IPS DF 4.7 (cell line): ENCODE data around the gene MTPN.
A peak's percentile ranks its signal among the peaks of the same experiment; 100 is the strongest.

ENCODE experiments used
- DNase-seq: peaks from one replicate; pipeline ENCODE4 v3.0.0-alpha.2; 2013; ENCODE audit warnings: low spot score; ENCODE audit errors: extremely low read depth

Gene MTPN

GRCh38 chr7:135977007-135977741 is at the start of gene MTPN:
Gene MTPN, minus strand, starts transcription at chr7:135977359. Its CDS starts 259 bp downstream, at chr7:135977100.
- DNase-seq: peak; percentile 93

GRCh38 chr7:136026209-136026608 is 49.0 kb upstream of the MTPN start:
- no peak for DNase-seq

GRCh38 chr7:136023134-136023869 is 46.1 kb upstream of the MTPN start:
- no peak for DNase-seq

GRCh38 chr7:136020556-136020955 is 43.4 kb upstream of the MTPN start:
- no peak for DNase-seq

GRCh38 chr7:136018104-136018503 is 40.9 kb upstream of the MTPN start:
- DNase-seq: no peak

- DNase-seq: no peak
Observed at GRCh38 chr7:136016649-136017395, 39.7 kb upstream of the MTPN start.

GRCh38 chr7:136015638-136016037 is 38.5 kb upstream of the MTPN start:
- no peak for DNase-seq

GRCh38 chr7:136014659-136015058 is 37.5 kb upstream of the MTPN start:
- DNase-seq: no peak

- DNase-seq: no peak
Observed at GRCh38 chr7:136012238-136012637, 35.1 kb upstream of the MTPN start.

GRCh38 chr7:136009488-136010079 is 32.4 kb upstream of the MTPN start:
- no peak for DNase-seq

- DNase-seq: no peak
Observed at GRCh38 chr7:136006208-136006607, 29.0 kb upstream of the MTPN start.

- DNase-seq: no peak
Observed at GRCh38 chr7:136004083-136004482, 26.9 kb upstream of the MTPN start.

GRCh38 chr7:136002802-136003201 is 25.6 kb upstream of the MTPN start:
- DNase-seq: no peak

- no peak for DNase-seq
Observed at GRCh38 chr7:136000288-136000913, 23.2 kb upstream of the MTPN start.

- no peak for DNase-seq
Observed at GRCh38 chr7:135998081-135998480, 20.9 kb upstream of the MTPN start.

GRCh38 chr7:135995748-135996147 is 18.6 kb upstream of the MTPN start:
- no peak for DNase-seq

- DNase-seq: no peak
Observed at GRCh38 chr7:135994466-135995205, 17.5 kb upstream of the MTPN start.

- no peak for DNase-seq
Observed at GRCh38 chr7:135993950-135994349, 16.8 kb upstream of the MTPN start.

- DNase-seq: no peak
Observed at GRCh38 chr7:135991906-135992305, 14.7 kb upstream of the MTPN start.

GRCh38 chr7:135991322-135991721 is 14.2 kb upstream of the MTPN start:
- DNase-seq: no peak

GRCh38 chr7:135990258-135990657 is 13.1 kb upstream of the MTPN start:
- DNase-seq: no peak
